ENCODE data around the gene ALPP.
A peak's percentile ranks its signal among the peaks of the same experiment; 100 is the strongest.

Gene ALPP

DNA sequence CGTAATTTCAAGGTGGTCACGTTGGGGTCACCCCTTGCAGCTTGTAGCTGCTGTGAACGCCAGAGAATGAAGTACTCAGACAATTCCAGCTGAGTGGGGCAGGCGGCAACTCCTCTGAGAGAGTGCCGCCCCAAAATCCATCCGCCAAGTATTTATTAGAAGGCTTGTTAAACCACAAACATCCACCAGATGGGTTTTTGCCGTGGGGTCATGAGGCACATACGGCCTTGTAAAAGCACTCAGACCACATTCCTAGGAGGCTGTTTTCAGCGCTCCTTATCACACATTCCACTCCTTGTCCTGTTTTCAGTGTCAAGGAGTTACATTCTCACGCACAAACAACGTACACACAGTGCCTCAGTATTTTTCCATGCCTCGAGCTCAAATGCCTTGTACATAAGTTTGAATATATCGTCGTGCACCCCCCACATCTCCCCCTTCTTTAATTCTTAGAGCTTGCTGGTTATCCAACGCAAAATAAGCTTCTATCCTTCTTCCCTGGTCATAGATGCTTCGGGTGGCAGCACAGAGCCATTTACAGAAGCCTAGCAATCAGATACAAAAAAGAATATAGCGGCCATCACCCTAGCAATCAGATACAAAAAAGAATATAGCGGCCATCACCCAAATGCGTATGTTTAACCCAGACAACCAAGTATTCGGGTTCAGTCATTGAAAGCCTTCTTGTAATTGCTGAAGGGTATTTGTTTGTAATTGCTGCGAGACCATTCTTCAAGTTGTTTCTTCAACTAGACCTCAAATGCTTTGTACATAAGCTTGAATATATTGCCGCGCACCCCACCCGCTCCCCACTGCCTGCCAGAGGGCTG lies 7.3 kb downstream of the ALPP start:
- no peak for DNase-seq
- H3K36me3 ChIP-seq: no peaks in the 10 kb centered on the region
- TF ChIP-seq, protein P1, sequence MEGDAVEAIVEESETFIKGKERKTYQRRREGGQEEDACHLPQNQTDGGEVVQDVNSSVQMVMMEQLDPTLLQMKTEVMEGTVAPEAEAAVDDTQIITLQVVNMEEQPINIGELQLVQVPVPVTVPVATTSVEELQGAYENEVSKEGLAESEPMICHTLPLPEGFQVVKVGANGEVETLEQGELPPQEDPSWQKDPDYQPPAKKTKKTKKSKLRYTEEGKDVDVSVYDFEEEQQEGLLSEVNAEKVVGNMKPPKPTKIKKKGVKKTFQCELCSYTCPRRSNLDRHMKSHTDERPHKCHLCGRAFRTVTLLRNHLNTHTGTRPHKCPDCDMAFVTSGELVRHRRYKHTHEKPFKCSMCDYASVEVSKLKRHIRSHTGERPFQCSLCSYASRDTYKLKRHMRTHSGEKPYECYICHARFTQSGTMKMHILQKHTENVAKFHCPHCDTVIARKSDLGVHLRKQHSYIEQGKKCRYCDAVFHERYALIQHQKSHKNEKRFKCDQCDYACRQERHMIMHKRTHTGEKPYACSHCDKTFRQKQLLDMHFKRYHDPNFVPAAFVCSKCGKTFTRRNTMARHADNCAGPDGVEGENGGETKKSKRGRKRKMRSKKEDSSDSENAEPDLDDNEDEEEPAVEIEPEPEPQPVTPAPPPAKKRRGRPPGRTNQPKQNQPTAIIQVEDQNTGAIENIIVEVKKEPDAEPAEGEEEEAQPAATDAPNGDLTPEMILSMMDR (IDR thresholded peaks at IDR 0.05; ENCODE audit: low read depth, low read length): no peak
- H3K4me3 ChIP-seq (ENCODE audit: low read depth, low read length): peak overlapping the region; percentile 49
- H3K9me3 ChIP-seq (ENCODE audit: severe bottlenecking): peaks cover 3% of the 10 kb centered on the region
- H3K27ac ChIP-seq: no peak overlapping the region
- peaks cover 23% of the 10 kb centered on the region for H3K27me3 ChIP-seq (ENCODE audit: insufficient read depth, low read depth, severe bottlenecking)

DNA sequence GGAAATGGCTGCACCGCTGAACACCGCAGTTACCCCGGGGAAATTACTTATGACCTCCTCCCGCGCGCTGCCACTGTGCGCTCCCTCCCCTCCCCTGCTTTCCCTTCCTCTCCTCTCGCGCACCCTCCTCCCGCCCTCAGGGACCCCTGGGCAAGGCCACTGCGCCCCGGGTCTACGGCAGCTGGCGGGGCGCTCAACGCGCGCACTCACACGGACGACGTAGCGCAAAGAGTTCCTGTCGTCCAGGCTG lies 7.9 kb downstream of the ALPP start:
- Histone ChIP-seq H3K9me3 (ENCODE audit: severe bottlenecking) (peaks cover 3% of the 10 kb centered on the region), H3K4me3 (ENCODE audit: low read depth, low read length) (peak overlapping the region; percentile 49), H3K36me3 (no peaks in the 10 kb centered on the region), H3K27ac (no peak overlapping the region), H3K27me3 (ENCODE audit: insufficient read depth, low read depth, severe bottlenecking) (peaks cover 23% of the 10 kb centered on the region)
- no peak for DNase-seq
- TF ChIP-seq, protein P1 (IDR thresholded peaks at IDR 0.05; ENCODE audit: low read depth, low read length): no peak

DNA sequence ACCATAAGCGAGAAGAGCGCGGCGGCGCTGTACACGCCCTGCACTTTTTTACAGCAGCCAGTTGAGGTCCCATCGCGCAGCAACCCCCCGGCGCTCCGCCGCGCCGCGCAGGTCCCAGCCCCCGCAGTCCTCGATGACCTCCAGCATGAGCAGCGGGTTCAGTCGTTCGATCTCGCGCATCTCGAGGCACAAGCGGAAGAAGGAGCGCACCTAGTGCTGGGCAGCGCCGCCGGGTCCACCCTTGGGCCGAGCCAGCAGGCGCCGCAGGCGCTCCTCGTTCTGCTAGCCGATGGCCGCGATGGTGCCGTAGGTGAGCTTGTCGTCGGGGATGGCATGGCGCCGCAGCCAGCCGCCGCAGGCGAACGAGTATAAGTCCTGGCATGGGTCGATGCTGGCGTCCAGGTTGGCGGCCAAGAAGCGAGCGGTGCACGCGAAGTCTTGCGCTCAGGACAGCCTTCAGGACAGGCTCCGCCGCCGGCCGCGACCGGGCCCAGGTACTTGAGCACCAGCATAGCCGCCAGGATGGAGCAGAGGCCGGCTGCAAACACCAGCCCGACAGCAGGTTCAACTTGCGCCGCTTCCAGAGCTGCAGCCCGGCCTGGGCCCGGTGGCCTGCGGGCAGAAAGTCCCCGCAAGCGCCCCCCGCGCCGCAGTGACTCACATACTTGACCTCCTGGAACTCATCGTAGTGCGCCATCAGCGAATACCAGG lies 8.3 kb downstream of the ALPP start:
- DNase-seq: peak; percentile 63
- peaks cover 23% of the 10 kb centered on the region for H3K27me3 ChIP-seq (ENCODE audit: insufficient read depth, low read depth, severe bottlenecking)
- H3K36me3 ChIP-seq: no peaks in the 10 kb centered on the region
- TF ChIP-seq, protein P1 (IDR thresholded peaks at IDR 0.05; ENCODE audit: low read depth, low read length): peak; percentile 28; the same call in 1 of the 2 replicates
- peaks cover 3% of the 10 kb centered on the region for H3K9me3 ChIP-seq (ENCODE audit: severe bottlenecking)
- H3K27ac ChIP-seq: no peak overlapping the region
- peak overlapping the region; percentile 49 for H3K4me3 ChIP-seq (ENCODE audit: low read depth, low read length)

DNA sequence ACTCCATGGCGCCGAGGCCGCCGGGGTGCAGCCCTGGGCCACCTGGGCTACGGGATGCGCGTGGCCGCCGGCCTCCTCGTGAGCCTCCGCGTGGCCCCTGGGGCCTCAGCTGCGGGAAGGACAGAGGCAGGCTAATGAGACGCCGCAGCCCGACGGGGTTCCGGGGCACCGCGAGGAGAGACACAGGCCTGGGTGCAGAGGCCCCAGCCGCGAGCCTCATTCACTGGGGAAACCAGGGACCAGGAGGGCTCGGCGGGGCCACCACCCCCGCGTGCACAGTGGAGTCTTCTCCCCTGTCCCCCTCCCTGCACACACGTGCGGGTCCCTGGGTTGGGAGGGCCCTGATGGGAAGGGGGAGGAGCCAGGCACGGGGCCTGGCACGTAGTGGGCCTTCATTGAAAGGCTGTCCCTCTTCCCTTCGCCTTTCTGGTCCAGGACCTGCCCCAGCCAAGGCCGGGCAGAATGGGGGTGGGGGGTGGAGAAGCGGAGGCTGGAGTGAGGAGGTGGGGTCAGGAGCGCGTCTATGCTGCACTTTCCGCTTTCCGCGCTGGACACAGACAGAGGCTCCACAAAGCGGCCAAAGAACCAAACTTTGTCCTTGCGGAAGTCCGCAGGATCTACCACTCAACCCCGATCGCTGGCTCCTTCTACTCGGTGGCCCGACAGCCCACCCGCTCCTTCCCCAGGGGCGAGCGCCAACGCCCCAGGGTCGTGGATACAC lies 9.1 kb downstream of the ALPP start:
- no peak for DNase-seq
- H3K9me3 ChIP-seq (ENCODE audit: severe bottlenecking): peaks cover 3% of the 10 kb centered on the region
- no peaks in the 10 kb centered on the region for H3K36me3 ChIP-seq
- H3K27ac ChIP-seq: no peak overlapping the region
- H3K27me3 ChIP-seq (ENCODE audit: insufficient read depth, low read depth, severe bottlenecking): peaks cover 23% of the 10 kb centered on the region
- TF ChIP-seq, protein P1 (IDR thresholded peaks at IDR 0.05; ENCODE audit: low read depth, low read length): no peak
- no peak overlapping the region for H3K4me3 ChIP-seq (ENCODE audit: low read depth, low read length)

DNA sequence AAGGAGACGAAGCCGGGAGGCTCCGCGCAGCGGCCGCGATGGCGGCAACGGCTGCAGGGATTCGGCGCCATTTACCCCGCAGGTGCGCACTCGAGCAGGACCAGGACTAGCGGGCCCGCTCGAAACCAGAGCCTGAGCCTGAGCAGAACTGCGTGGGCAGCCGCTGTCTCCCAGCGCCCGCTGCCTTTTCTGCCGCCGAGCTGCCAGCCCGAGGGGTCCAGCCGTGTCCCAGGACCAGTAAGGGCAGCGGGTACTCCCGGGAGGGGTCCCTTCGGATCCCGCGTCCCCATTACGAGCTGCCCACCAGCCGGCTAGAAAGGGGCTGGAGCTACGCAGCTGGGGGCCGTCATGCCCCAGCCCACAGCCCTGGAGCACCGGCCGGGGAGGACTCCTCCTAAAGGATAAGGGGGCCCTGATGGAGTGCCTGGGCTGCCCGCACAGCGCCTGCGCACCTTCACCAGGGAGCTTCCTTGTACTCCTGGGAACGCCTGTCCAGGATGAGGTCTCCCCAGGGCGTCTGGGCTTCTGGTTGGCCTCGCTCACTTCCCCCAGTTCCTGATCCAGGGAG lies 9.9 kb downstream of the ALPP start:
- no peak overlapping the region for H3K4me3 ChIP-seq (ENCODE audit: low read depth, low read length)
- H3K27ac ChIP-seq: no peak overlapping the region
- DNase-seq: no peak
- no peaks in the 10 kb centered on the region for H3K36me3 ChIP-seq
- peaks cover 23% of the 10 kb centered on the region for H3K27me3 ChIP-seq (ENCODE audit: insufficient read depth, low read depth, severe bottlenecking)
- peaks cover 3% of the 10 kb centered on the region for H3K9me3 ChIP-seq (ENCODE audit: severe bottlenecking)
- TF ChIP-seq, protein P1 (IDR thresholded peaks at IDR 0.05; ENCODE audit: low read depth, low read length): no peak
